Prostate gland (tissue), 2 donors: ENCODE measurements around the gene SPATS2. TPM values are rescaled to one million over a fixed set of nuclear protein-coding genes. Genes with fewer than 3 reads are reported as not detected.

Experiments
- DNase-seq: peaks from one replicate; pipeline ENCODE4 v3.0.0-alpha.2; 2019; ENCODE audit warnings: low spot score
- H3K27ac ChIP-seq, 2 donors: fragments of 200-600 bp; sonication (generic); 2 replicates each; pipeline ENCODE4 v1.5.1; 2017 to 2019
- H3K27me3 ChIP-seq: fragments of 200-600 bp; sonication (generic); replicated peaks from 2 replicates; pipeline ENCODE4 v1.5.1; 2019; ENCODE audit not compliant: insufficient read depth
- H3K36me3 ChIP-seq, 2 donors: fragments of 200-600 bp; sonication (generic); 1 replicate in 1 of 2; 2 replicates in 1 of 2; pipeline versions ENCODE4 v1.5.1 to v1.8.1; 2017 to 2019
- H3K4me1 ChIP-seq: fragments of 200-600 bp; sonication (generic); replicated peaks from 2 replicates; pipeline ENCODE4 v1.5.1; 2019
- H3K4me3 ChIP-seq, 2 donors: fragments of 200-600 bp; sonication (generic); 2 replicates each; pipeline ENCODE4 v1.5.1; 2017 to 2019
- H3K9me3 ChIP-seq: fragments of 200-600 bp; sonication (generic); 2 replicates; pipeline ENCODE4 v1.5.1; 2017
- POLR2A ChIP-seq: fragments of 450-650 bp; IDR thresholded peaks from one replicate; pipeline ENCODE4 v1.6.1; 2016; ENCODE audit warnings: antibody characterized with exemption, mild to moderate bottlenecking
- POLR2AphosphoS5 ChIP-seq: sonication (generic); formaldehyde crosslinking; IDR thresholded peaks from one replicate; pipeline ENCODE4 v1.6.1; 2017; ENCODE audit warnings: antibody characterized with exemption
- WGBS: methylation state at CpG from one replicate; pipeline ENCODE4 v1.1.5; 2018; 5-methylcytosine and 5-hydroxymethylcytosine counted together
- intact Hi-C: fragments of 100-400 bp; cut with DNase I; formaldehyde crosslinking; loops from one replicate; pipeline ENCODE4 v1.14.2; 2022
- total RNA-seq, 2 donors: library from RNA; depleted of rRNA; stranded (reverse); fragments of >200 nt; gene quantifications; one replicate each; pipeline ENCODE4 v1.1.0, GENCODE V29; 2016
- TF ChIP-seq, protein P1 (sequence below), 4 experiments: fragments of 200-600 bp in 2 of 4; fragments of 450-650 bp in 2 of 4; sonication (generic) in 2 of 4; IDR thresholded peaks; 1 replicate in 3 of 4; 2 replicates in 1 of 4; pipeline ENCODE4 v1.5.1; 2016 to 2019; ENCODE audit warnings: antibody characterized with exemption in 4 of 4, mild to moderate bottlenecking in 2 of 4, moderate library complexity in 2 of 4

The SPATS2 gene
- total RNA-seq, 2 donors from 2014 or later = 30.1 to 34.2 TPM

DNA sequence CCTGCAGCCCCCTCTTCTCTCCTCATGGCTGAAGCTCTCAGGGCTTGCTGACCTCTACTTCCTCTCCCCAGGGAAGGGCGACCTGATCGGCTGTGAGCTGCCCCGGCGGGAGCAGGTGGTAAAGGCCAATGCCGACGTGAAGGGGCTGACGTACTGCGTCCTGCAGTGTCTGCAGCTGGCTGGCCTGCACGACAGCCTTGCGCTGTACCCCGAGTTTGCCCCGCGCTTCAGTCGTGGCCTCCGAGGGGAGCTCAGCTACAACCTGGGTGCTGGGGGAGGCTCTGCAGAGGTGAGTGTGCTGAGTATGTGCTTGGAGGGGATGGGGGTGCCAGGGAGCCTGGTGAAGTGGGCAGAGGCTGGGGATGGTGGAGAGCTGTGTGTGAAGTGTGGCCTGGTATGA is 187.0 kb downstream of the SPATS2 start:
- intact Hi-C loops = no loop called here
- no peak for DNase-seq
- Histone ChIP-seq H3K4me1 (no peaks in the 10 kb centered on the region), H3K9me3 (no peaks in the 10 kb centered on the region), H3K27ac (no peak overlapping the region), H3K36me3 (peaks cover 7 to 10% of the 10 kb centered on the region in 2 donors), H3K27me3 (no peaks in the 10 kb centered on the region), H3K4me3 (no peak overlapping the region)
- TF ChIP-seq POLR2A (no peak), POLR2AphosphoS5 (no peak)
- TF ChIP-seq, protein P1, sequence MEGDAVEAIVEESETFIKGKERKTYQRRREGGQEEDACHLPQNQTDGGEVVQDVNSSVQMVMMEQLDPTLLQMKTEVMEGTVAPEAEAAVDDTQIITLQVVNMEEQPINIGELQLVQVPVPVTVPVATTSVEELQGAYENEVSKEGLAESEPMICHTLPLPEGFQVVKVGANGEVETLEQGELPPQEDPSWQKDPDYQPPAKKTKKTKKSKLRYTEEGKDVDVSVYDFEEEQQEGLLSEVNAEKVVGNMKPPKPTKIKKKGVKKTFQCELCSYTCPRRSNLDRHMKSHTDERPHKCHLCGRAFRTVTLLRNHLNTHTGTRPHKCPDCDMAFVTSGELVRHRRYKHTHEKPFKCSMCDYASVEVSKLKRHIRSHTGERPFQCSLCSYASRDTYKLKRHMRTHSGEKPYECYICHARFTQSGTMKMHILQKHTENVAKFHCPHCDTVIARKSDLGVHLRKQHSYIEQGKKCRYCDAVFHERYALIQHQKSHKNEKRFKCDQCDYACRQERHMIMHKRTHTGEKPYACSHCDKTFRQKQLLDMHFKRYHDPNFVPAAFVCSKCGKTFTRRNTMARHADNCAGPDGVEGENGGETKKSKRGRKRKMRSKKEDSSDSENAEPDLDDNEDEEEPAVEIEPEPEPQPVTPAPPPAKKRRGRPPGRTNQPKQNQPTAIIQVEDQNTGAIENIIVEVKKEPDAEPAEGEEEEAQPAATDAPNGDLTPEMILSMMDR (IDR thresholded peaks at IDR 0.05) = no peak
- WGBS = 82% methylated on average over 15 of the region's 15 CpGs

DNA sequence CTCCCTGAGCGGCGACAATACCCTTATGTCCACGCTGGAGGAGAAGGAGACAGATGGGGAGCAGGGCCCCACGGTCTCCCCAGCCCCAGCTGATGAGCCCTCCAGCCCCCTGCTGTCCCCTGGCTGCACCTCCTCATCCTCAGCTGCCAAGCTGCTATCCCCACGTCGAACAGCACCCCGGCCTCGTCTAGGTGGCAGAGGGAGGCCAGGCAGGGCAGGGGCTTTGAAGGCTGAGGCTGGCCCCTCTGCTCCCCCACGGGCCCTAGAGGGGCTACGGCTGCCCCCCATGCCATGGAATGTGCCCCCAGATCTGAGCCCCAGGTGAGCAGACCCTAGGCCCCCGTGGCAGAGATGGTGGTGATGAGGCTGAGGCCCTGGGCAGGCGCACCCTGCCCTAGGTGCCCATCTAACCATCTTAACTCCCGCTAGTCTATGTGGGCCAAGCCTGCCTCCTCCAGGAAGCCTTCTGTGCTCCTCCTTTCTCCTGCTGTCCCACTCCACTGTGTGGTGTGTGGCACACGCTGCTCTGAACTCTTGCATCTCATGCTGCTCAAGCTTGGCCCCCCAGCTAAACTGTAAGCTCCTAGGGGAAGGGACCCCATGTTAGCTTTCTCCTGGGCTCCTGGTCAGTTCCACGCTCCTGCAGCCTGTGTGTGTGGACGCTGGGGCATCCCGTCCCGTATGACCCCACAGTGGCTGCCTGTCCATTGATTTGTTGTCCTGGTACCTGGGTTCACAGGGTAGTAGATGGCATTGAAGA is 188.5 kb downstream of the SPATS2 start:
- intact Hi-C loops = no loop called here
- H3K36me3 ChIP-seq = peaks cover 12 to 18% of the 10 kb centered on the region in 2 donors
- WGBS = 81% methylated on average over 18 of the region's 18 CpGs

DNA sequence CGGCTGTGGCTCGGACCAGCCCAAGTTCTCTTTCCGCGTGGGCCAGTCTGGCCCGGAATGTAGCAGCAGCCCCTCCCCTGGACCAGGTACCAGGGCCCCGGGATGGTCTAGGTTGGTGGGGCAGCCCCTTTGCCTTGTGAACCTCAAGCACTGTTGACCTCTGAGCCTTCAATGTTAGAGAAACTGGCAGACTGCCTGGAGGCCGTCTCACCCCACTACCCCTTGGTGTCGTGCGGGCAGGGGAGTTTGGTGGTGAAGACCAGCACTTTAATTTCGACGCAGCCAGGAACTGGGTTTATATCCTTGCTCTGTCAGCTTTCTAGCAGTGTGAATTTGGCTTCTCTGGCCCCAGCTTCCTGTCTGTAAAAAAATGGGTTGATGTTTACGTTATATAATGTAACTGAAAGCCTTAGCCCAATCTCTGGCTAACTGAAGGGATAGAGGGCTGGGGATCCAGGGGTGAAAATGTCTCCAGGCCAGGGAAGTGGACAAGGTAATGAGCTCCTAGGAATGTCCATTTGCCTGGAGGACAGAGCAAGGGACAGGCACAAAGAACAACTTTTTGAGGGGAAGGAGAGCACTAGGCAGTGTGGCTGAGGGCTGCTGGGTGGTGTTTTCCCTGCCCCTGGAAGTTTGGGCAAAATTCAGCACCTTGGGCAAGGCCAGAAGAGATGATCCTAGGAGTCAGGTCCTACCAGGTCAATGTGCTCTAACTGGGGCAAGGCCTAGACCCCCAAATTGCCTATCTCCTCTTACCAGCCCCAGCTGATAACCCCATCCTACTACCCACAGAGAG is 189.3 kb downstream of the SPATS2 start:
- H3K27me3 ChIP-seq = no peaks in the 10 kb centered on the region
- no peak for DNase-seq
- no peak overlapping the region for H3K27ac ChIP-seq
- WGBS = 81% methylated on average over 11 of the region's 12 CpGs
- H3K9me3 ChIP-seq = no peaks in the 10 kb centered on the region
- H3K4me1 ChIP-seq = no peaks in the 10 kb centered on the region
- intact Hi-C loops = no loop called here
- TF ChIP-seq POLR2AphosphoS5 (no peak), POLR2A (no peak)
- TF ChIP-seq, protein P1 (IDR thresholded peaks at IDR 0.05) = no peak
- H3K4me3 ChIP-seq = no peak overlapping the region
- peaks cover 12 to 18% of the 10 kb centered on the region in 2 donors for H3K36me3 ChIP-seq

More for the DNA sequence above, 188.5 kb downstream of the SPATS2 start:
- TF ChIP-seq POLR2AphosphoS5 (no peak), POLR2A (no peak)
- TF ChIP-seq, protein P1 (IDR thresholded peaks at IDR 0.05) = no peak
- Histone ChIP-seq H3K27ac (no peak overlapping the region), H3K9me3 (no peaks in the 10 kb centered on the region), H3K4me1 (no peaks in the 10 kb centered on the region), H3K4me3 (no peak overlapping the region), H3K27me3 (no peaks in the 10 kb centered on the region)
- no peak for DNase-seq

DNA sequence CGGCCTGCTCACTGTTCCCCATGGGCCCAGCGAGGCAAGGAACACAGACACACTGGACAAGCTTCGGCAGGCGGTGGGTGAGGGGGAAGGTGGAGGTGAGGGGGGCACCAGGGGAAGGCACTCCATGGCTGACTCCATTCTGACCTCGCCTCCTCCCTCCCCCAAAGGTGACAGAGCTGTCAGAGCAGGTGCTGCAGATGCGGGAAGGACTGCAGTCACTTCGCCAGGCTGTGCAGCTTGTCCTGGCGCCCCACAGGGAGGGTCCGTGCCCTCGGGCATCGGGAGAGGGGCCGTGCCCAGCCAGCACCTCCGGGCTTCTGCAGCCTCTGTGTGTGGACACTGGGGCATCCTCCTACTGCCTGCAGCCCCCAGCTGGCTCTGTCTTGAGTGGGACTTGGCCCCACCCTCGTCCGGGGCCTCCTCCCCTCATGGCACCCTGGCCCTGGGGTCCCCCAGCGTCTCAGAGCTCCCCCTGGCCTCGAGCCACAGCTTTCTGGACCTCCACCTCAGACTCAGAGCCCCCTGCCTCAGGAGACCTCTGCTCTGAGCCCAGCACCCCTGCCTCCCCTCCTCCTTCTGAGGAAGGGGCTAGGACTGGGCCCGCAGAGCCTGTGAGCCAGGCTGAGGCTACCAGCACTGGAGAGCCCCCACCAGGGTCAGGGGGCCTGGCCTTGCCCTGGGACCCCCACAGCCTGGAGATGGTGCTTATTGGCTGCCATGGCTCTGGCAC is 190.1 kb downstream of the SPATS2 start:
- H3K27me3 ChIP-seq = no peaks in the 10 kb centered on the region
- peaks cover 12 to 23% of the 10 kb centered on the region in 2 donors for H3K36me3 ChIP-seq
- no peak overlapping the region for H3K4me3 ChIP-seq
- 82% methylated on average over 18 of the region's 18 CpGs for WGBS
- DNase-seq = no peak
- no peaks in the 10 kb centered on the region for H3K4me1 ChIP-seq
- no peak for TF ChIP-seq POLR2A
- TF ChIP-seq, protein P1 (IDR thresholded peaks at IDR 0.05) = no peak
- TF ChIP-seq POLR2AphosphoS5 = no peak
- intact Hi-C loops = no loop called here
- no peaks in the 10 kb centered on the region for H3K9me3 ChIP-seq
- no peak overlapping the region for H3K27ac ChIP-seq
